MM.1S (cell line): Measurements from ENCODE around the gene IL1RL1.

Source experiments
- EZH2 ChIP-seq: fragments of 300-600 bp; sonication (generic); optimal IDR thresholded peaks from 2 replicates; pipeline ENCODE3; 2017; ENCODE audit warnings: low read depth, mild to moderate bottlenecking, antibody characterized with exemption, low read length, mixed read lengths
- EZH2phosphoT487 ChIP-seq: fragments of 300-600 bp; sonication (generic); IDR thresholded peaks from 2 replicates; pipeline ENCODE4 v1.6.1; 2018; ENCODE audit warnings: antibody characterized with exemption, low read length
- TF ChIP-seq, protein P1 (sequence below): fragments of 300-600 bp; sonication (generic); IDR thresholded peaks from 2 replicates; pipeline ENCODE4 v1.5.1; 2016; ENCODE audit warnings: antibody characterized with exemption, low read length, mixed read lengths

DNA sequence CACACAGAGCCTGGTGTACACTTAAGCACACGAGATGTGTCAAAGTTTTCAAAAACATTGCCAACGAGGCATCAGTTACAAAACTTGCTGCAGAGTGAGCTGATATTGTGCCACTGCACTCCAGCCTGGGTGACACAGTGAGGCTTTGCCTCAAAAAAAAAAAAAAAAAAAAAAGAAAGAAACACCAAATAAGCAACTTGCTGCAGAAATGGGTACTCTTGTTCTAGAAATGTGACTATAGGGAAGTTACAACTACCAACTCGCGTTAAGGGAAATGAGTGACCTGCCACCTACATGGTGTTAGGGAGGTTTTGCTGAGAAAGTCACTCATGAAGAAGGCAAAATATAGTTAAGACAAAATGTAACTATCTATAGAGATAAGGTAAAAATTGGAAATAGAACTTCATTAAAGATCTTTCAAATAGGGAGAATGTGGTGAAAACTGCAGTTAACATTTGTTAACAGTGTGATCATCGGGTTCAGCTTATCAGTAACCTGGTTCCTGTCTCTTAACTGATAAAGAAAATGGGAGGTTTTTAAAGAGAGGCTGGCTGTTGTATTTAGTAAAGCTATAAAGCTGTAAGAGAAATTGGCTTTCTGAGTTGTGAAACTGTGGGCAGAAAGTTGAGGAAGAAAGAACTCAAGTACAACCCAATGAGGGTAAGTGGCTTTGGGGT, at the start of gene IL1RL1:
- TF ChIP-seq, protein P1, sequence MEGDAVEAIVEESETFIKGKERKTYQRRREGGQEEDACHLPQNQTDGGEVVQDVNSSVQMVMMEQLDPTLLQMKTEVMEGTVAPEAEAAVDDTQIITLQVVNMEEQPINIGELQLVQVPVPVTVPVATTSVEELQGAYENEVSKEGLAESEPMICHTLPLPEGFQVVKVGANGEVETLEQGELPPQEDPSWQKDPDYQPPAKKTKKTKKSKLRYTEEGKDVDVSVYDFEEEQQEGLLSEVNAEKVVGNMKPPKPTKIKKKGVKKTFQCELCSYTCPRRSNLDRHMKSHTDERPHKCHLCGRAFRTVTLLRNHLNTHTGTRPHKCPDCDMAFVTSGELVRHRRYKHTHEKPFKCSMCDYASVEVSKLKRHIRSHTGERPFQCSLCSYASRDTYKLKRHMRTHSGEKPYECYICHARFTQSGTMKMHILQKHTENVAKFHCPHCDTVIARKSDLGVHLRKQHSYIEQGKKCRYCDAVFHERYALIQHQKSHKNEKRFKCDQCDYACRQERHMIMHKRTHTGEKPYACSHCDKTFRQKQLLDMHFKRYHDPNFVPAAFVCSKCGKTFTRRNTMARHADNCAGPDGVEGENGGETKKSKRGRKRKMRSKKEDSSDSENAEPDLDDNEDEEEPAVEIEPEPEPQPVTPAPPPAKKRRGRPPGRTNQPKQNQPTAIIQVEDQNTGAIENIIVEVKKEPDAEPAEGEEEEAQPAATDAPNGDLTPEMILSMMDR = no peak
- TF ChIP-seq EZH2 (no peak), EZH2phosphoT487 (no peak)
